Neural cell (in vitro differentiated cells): ENCODE data around the gene SVEP1. TPM values are rescaled to one million over a fixed set of nuclear protein-coding genes. Genes with fewer than 3 reads are reported as not detected.

Experiments
- H2AFZ ChIP-seq: fragments of 200-600, 300-800 bp; sonication (generic), shearing (Covaris generic); 2 replicates; pipeline ENCODE4 v1.6.0; 2014; ENCODE audit warnings: low read depth, mild to moderate bottlenecking, antibody characterized with exemption, low read length, moderate library complexity
- H3F3A ChIP-seq: fragments of 200-600 bp; shearing (Covaris generic); 2 replicates; pipeline ENCODE4 v1.6.1; 2016; ENCODE audit warnings: mild to moderate bottlenecking, moderate library complexity, mixed read lengths, antibody characterized with exemption, low read length; ENCODE audit not compliant: insufficient read depth, poor library complexity, severe bottlenecking
- H3K27ac ChIP-seq: fragments of 200-600, 300-800 bp; sonication (generic), shearing (Covaris generic); 2 replicates; pipeline ENCODE4 v1.5.1; 2014; ENCODE audit warnings: mild to moderate bottlenecking, low read length, moderate library complexity
- H3K27me3 ChIP-seq: fragments of 300-800, 200-600 bp; sonication (generic), shearing (Covaris generic); 2 replicates; pipeline ENCODE4 v1.6.0; 2014; ENCODE audit warnings: mild to moderate bottlenecking, low read depth, low read length, moderate library complexity; ENCODE audit not compliant: insufficient read depth
- H3K36me3 ChIP-seq: fragments of 300-800, 200-600 bp; sonication (generic), shearing (Covaris generic); 2 replicates; pipeline ENCODE4 v1.5.1; 2014; ENCODE audit warnings: mild to moderate bottlenecking, antibody characterized with exemption, low read length, moderate library complexity; ENCODE audit not compliant: insufficient read depth
- H3K4me2 ChIP-seq: fragments of 300-800, 200-600 bp; sonication (generic), shearing (Covaris generic); 2 replicates; pipeline ENCODE4 v1.6.0; 2014; ENCODE audit warnings: mild to moderate bottlenecking, low read length
- H3K4me3 ChIP-seq: fragments of 300-800, 200-600 bp; sonication (generic), shearing (Covaris generic); 2 replicates; pipeline ENCODE4 v1.5.1; 2014; ENCODE audit warnings: mild to moderate bottlenecking, low read length, moderate library complexity
- H3K79me2 ChIP-seq: fragments of 200-600 bp; shearing (Covaris generic); replicated peaks from 2 replicates; pipeline ENCODE4 v1.6.0; 2014; ENCODE audit warnings: mild to moderate bottlenecking, low read length, moderate library complexity; ENCODE audit not compliant: insufficient read depth
- H3K9ac ChIP-seq: fragments of 300-800, 200-600 bp; sonication (generic), shearing (Covaris generic); 2 replicates; pipeline ENCODE4 v1.6.1; 2016; ENCODE audit warnings: mild to moderate bottlenecking, low read length, mixed read lengths
- H3K9me2 ChIP-seq: fragments of 200-600 bp; shearing (Covaris generic); 2 replicates; pipeline ENCODE4 v1.6.1; 2016; ENCODE audit warnings: mild to moderate bottlenecking, low read length, mixed read lengths; ENCODE audit not compliant: insufficient read depth
- H3K9me3 ChIP-seq: fragments of 200-600, 300-800 bp; sonication (generic), shearing (Covaris generic); 2 replicates; pipeline ENCODE4 v1.6.1; 2016; ENCODE audit warnings: mild to moderate bottlenecking, mixed run types, low read length, moderate library complexity, mixed read lengths
- H4K20me1 ChIP-seq: fragments of 200-600 bp; shearing (Covaris generic); 2 replicates; pipeline ENCODE4 v1.6.1; 2016; ENCODE audit warnings: mild to moderate bottlenecking, mixed run types; ENCODE audit not compliant: insufficient read depth
- CTCF ChIP-seq: fragments of 450-650 bp; IDR thresholded peaks from 2 replicates; pipeline ENCODE4 v1.5.1; 2014; ENCODE audit warnings: antibody characterized with exemption, mild to moderate bottlenecking, moderate library complexity; ENCODE audit not compliant: poor library complexity, severe bottlenecking
- EP300 ChIP-seq: fragments of 450-650 bp; conservative IDR thresholded peaks from 2 replicates; pipeline ENCODE4 v1.6.1; 2014; ENCODE audit warnings: antibody characterized with exemption, mild to moderate bottlenecking, moderate library complexity; ENCODE audit not compliant: poor library complexity, severe bottlenecking
- EZH2 ChIP-seq: fragments of 200-600, 300-800 bp; shearing (Covaris generic), sonication (generic); IDR thresholded peaks from 2 replicates; pipeline ENCODE4 v1.6.1; 2014; ENCODE audit warnings: antibody characterized with exemption, low read length, borderline replicate concordance, mild to moderate bottlenecking; ENCODE audit not compliant: insufficient read depth, poor library complexity, severe bottlenecking
- MXI1 ChIP-seq: fragments of 450-650 bp; conservative IDR thresholded peaks from 2 replicates; pipeline ENCODE4 v1.6.1; 2014; ENCODE audit warnings: antibody characterized with exemption, mild to moderate bottlenecking; ENCODE audit not compliant: poor library complexity, severe bottlenecking
- POLR2AphosphoS5 ChIP-seq: IDR thresholded peaks from 2 replicates; pipeline ENCODE4 v1.6.1; 2012
- RAD21 ChIP-seq: fragments of 450-650 bp; conservative IDR thresholded peaks from 2 replicates; pipeline ENCODE4 v1.6.1; 2014; ENCODE audit warnings: antibody characterized with exemption, mild to moderate bottlenecking, moderate library complexity
- REST ChIP-seq: IDR thresholded peaks from 2 replicates; pipeline ENCODE4 v1.6.1; 2012; ENCODE audit warnings: borderline replicate concordance
- SMC3 ChIP-seq: fragments of 450-650 bp; conservative IDR thresholded peaks from 2 replicates; pipeline ENCODE4 v1.6.1; 2014; ENCODE audit warnings: antibody characterized with exemption, mild to moderate bottlenecking, moderate library complexity; ENCODE audit not compliant: poor library complexity
- TAF1 ChIP-seq: IDR thresholded peaks from 2 replicates; pipeline ENCODE4 v1.6.1; 2012; ENCODE audit warnings: low read depth
- polyA plus RNA-seq: library from polyadenylated mRNA; depleted of rRNA; stranded (reverse); fragments of >200 nt; gene quantifications from 2 replicates; pipeline ENCODE4 v1.2.3, GENCODE V29; 2014

The SVEP1 gene
- polyA plus RNA-seq, 1 donor from 2014 or later = 0.10 TPM

DNA sequence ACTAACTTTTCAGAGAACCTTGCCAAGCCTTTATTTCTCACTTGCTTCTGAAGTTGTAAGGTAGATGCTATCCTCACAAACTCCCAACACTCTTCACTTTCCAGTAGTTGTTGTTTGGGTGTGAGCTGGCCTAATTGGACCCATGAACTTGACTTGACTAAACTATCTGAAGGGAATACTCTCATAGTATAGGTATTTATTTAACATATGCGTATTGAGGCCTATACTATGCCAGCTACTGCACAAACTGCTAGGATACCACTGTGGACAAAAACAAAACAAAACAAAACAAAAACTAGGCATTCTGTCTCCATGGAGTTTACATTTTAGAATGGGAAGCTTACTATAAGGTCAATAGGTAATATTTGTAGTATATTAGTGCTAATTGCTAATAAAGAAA lies 243.2 kb downstream of the SVEP1 start:
- Histone ChIP-seq H3F3A (no peaks in the 10 kb centered on the region), H3K79me2 (no peaks in the 10 kb centered on the region), H3K36me3 (no peaks in the 10 kb centered on the region), H3K9me2 (no peaks in the 10 kb centered on the region), H3K27ac (no peak overlapping the region), H3K9me3 (no peaks in the 10 kb centered on the region), H3K4me2 (no peak overlapping the region), H3K4me3 (no peak overlapping the region), H3K9ac (no peak overlapping the region), H2AFZ (no peak overlapping the region), H3K27me3 (no peaks in the 10 kb centered on the region), H4K20me1 (no peaks in the 10 kb centered on the region)
- no peak for TF ChIP-seq TAF1
- TF ChIP-seq REST = no peak
- no peak for TF ChIP-seq EP300
- TF ChIP-seq EZH2 = no peak
- TF ChIP-seq SMC3 = no peak
- no peak for TF ChIP-seq CTCF
- TF ChIP-seq MXI1 = no peak
- TF ChIP-seq RAD21 = no peak
- TF ChIP-seq POLR2AphosphoS5 = no peak

DNA sequence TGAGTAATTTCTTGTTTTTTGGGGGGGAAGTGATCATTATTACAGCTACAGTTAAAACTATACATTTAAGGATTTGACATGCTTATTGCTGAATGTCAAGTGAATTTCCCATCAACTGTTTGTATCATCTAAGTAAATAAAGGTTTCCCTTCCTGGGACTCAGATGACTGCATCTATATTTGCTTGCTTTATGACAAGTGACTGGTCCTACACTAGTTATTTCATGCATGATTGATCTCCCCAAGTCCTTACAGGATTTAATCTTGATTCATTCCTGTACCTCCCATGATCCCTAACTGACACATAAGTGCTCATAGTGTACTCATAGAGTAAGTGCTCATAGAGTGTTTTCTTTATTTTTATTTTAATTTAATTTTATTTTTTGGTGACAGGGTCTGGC lies 244.7 kb downstream of the SVEP1 start:
- H3K36me3 ChIP-seq = no peaks in the 10 kb centered on the region
- H2AFZ ChIP-seq = no peak overlapping the region
- no peaks in the 10 kb centered on the region for H3K9me2 ChIP-seq
- no peak for TF ChIP-seq RAD21
- no peak for TF ChIP-seq MXI1
- no peak for TF ChIP-seq SMC3
- no peak for TF ChIP-seq EP300
- TF ChIP-seq REST = no peak
- TF ChIP-seq POLR2AphosphoS5 = no peak
- no peak for TF ChIP-seq EZH2
- no peak for TF ChIP-seq CTCF
- TF ChIP-seq TAF1 = no peak
- H3K4me2 ChIP-seq = no peak overlapping the region
- H3K9ac ChIP-seq = no peak overlapping the region
- H3K79me2 ChIP-seq = no peaks in the 10 kb centered on the region
- no peaks in the 10 kb centered on the region for H3K9me3 ChIP-seq
- H3K4me3 ChIP-seq = no peak overlapping the region
- no peaks in the 10 kb centered on the region for H4K20me1 ChIP-seq
- no peak overlapping the region for H3K27ac ChIP-seq
- no peaks in the 10 kb centered on the region for H3F3A ChIP-seq
- no peaks in the 10 kb centered on the region for H3K27me3 ChIP-seq
